SJSA1 (cell line): ENCODE data around the gene ECHDC3. TPM values are rescaled to one million over a fixed set of nuclear protein-coding genes. Genes with fewer than 3 reads are reported as not detected.

Experiments used
- DNase-seq, 2 experiments: peaks; one replicate each; pipeline ENCODE4 v3.0.0-alpha.2; 2015 to 2020; ENCODE audit warnings: low spot score in 2 of 2, low read depth in 1 of 2
- H3K27ac ChIP-seq: fragments of 250-450 bp; sonication (Bioruptor Pico); 2 replicates; pipeline ENCODE4 v1.5.1; 2020; ENCODE audit warnings: mild to moderate bottlenecking, moderate library complexity
- H3K27me3 ChIP-seq: fragments of 250-450 bp; sonication (Bioruptor Pico); replicated peaks from 2 replicates; pipeline ENCODE4 v1.5.1; 2020; ENCODE audit warnings: mild to moderate bottlenecking, moderate library complexity
- H3K36me3 ChIP-seq: fragments of 250-450 bp; sonication (Bioruptor Pico); 2 replicates; pipeline ENCODE4 v1.5.1; 2020; ENCODE audit warnings: mild to moderate bottlenecking
- H3K4me1 ChIP-seq: fragments of 250-450 bp; sonication (Bioruptor Pico); replicated peaks from 2 replicates; pipeline ENCODE4 v1.6.1; 2021; ENCODE audit warnings: mild to moderate bottlenecking
- H3K4me3 ChIP-seq: fragments of 250-450 bp; sonication (Bioruptor Pico); 2 replicates; pipeline ENCODE4 v1.5.1; 2020; ENCODE audit warnings: mild to moderate bottlenecking
- H3K9me3 ChIP-seq: fragments of 250-450 bp; sonication (Bioruptor Pico); replicated peaks from 2 replicates; pipeline ENCODE4 v1.5.1; 2020; ENCODE audit warnings: mild to moderate bottlenecking
- total RNA-seq: library from RNA; depleted of rRNA; stranded (reverse); fragments of >200 nt; shearing (Covaris generic); gene quantifications from 2 replicates; pipeline ENCODE4 v1.2.3, GENCODE V29; 2014; rRNA removed

ECHDC3 gene
- total RNA-seq = 15.3 and 25.7 TPM in 2 replicates

DNA sequence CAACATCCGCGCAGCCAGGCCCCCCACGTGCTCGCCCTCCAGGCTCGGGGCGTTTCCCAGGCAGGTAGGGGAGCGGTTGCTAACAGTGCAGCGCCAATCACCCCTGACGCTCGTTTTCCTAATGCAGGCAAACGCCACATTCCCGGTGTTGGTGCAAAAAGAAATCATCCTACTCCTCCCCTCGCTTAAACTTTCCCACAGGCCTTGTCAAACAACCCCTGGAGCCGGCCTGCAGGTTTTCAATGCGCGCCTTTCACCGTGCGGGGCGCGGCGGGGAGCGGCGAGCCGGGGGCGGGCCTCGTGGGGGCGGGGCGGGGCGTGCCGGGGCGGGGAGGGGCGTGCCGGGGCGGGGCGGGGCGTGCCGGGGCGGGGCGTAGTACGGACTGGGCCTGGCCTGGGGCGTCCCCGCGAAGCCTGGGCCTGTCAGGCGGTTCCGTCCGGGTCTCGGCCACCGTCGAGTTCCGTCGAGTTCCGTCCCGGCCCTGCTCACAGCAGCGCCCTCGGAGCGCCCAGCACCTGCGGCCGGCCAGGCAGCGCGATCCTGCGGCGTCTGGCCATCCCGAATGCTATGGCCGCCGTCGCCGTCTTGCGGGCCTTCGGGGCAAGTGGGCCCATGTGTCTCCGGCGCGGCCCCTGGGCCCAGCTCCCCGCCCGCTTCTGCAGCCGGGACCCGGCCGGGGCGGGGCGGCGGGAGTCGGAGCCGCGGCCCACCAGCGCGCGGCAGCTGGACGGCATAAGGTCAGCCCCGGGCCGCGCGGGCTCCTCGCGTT, at the start of gene ECHDC3:
ECHDC3 (plus strand) TSS at position 374 of the 770 bp plus-strand sequence; CDS start at position 569, 195 bp downstream.
- Histone ChIP-seq H3K27me3 (no peaks in the 10 kb centered on the region), H3K27ac (peak within 1 kb of the TSS; percentile 63), H3K9me3 (no peaks in the 10 kb centered on the region), H3K4me1 (peaks cover 18% of the 10 kb centered on the region), H3K36me3 (peaks cover 18% of the 10 kb centered on the region), H3K4me3 (peak within 1 kb of the TSS; percentile 86)
- peak; percentile 66 to 76 for DNase-seq

- Histone ChIP-seq H3K4me3 (no peak overlapping the region), H3K36me3 (no peaks in the 10 kb centered on the region)
Measured at GRCh38 chr10:11693376-11693775, 48.8 kb upstream of the ECHDC3 start.

DNA sequence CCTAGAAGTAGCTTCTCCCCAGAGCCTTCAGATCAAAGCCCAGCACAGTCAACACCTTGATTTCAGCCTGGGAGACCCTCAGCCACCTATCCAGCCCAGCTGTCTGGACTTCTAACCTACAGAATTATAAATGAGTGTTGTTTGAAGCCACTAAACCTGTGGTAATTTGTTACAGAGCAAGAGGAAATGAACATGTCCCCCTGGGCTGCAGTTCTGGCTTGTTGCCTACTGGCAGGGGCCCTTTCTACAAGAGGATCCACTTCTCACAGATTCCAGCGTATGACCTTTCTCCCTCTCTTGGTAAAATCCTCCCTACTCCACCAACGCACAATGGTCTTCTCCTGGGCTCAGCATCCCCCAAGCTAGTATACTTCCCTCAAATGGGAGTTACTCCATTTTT, 46.4 kb upstream of the ECHDC3 start:
- DNase-seq = no peak
- H3K27ac ChIP-seq = no peak overlapping the region
- H3K4me1 ChIP-seq = no peaks in the 10 kb centered on the region
- no peaks in the 10 kb centered on the region for H3K27me3 ChIP-seq
- H3K9me3 ChIP-seq = no peaks in the 10 kb centered on the region
- H3K4me3 ChIP-seq = no peak overlapping the region
- no peaks in the 10 kb centered on the region for H3K36me3 ChIP-seq

More at GRCh38 chr10:11693376-11693775, 48.8 kb upstream of the ECHDC3 start:
- no peak for DNase-seq
- H3K4me1 ChIP-seq = no peaks in the 10 kb centered on the region
- no peak overlapping the region for H3K27ac ChIP-seq
- H3K27me3 ChIP-seq = no peaks in the 10 kb centered on the region
- no peaks in the 10 kb centered on the region for H3K9me3 ChIP-seq

GRCh38 chr10:11697718-11698527, 44.3 kb upstream of the ECHDC3 start:
- no peaks in the 10 kb centered on the region for H3K36me3 ChIP-seq
- H3K4me1 ChIP-seq = no peaks in the 10 kb centered on the region
- no peak overlapping the region for H3K4me3 ChIP-seq
- no peaks in the 10 kb centered on the region for H3K27me3 ChIP-seq
- no peak overlapping the region for H3K27ac ChIP-seq
- DNase-seq = no peak
- H3K9me3 ChIP-seq = no peaks in the 10 kb centered on the region

DNA sequence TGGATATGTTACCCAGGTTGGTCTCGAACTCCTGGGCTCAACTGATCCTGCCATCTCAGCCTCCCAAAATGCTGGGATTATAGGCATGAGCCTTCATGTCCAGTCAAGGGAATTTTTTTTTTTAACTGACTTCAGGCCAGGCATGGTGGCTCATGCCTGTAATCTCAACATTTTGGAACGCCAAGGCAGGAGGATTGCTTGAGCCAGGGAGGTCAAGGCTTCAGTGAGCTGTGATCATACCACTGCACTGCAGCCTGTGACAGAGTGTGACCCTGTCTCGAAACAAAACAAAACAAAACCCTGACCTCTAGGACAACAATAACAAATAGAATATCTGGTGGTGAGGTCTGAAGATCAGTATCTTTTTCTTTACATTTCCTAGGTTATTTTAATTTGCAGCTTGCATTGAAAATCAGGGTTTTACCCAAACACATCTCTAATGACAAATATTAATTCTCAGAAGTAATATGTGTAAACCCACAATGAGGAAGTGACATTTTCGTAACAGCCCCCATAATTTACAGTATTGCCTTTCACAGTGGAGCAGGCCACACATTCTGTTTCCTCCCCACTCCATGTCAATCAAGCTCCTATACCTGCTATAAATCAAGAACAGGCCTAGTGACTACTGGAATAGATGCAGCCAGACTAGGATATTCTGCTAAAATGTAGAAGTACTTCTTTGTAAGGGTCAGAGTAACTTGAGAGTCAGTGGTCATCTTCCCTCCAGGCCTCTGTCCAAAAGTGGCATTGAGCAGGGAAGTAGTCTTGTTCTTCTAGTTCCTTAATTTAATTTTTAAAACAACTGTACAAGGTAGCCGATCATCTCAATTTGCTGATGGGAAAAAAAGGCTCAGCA, 43.3 kb upstream of the ECHDC3 start:
- Histone ChIP-seq H3K27ac (no peak overlapping the region), H3K4me1 (no peaks in the 10 kb centered on the region)

GRCh38 chr10:11699550-11700097, 42.6 kb upstream of the ECHDC3 start:
- Histone ChIP-seq H3K27me3 (no peaks in the 10 kb centered on the region), H3K4me3 (no peak overlapping the region)

More for the DNA sequence above, 43.3 kb upstream of the ECHDC3 start:
- H3K4me3 ChIP-seq = no peak overlapping the region
- DNase-seq = no peak
- H3K27me3 ChIP-seq = no peaks in the 10 kb centered on the region
- no peaks in the 10 kb centered on the region for H3K9me3 ChIP-seq
- no peaks in the 10 kb centered on the region for H3K36me3 ChIP-seq

GRCh38 chr10:11700539-11700938, 41.6 kb upstream of the ECHDC3 start:
- Histone ChIP-seq H3K4me1 (no peaks in the 10 kb centered on the region), H3K27ac (no peak overlapping the region), H3K36me3 (no peaks in the 10 kb centered on the region), H3K4me3 (no peak overlapping the region), H3K27me3 (no peaks in the 10 kb centered on the region), H3K9me3 (no peaks in the 10 kb centered on the region)
- DNase-seq = no peak

More at GRCh38 chr10:11699550-11700097, 42.6 kb upstream of the ECHDC3 start:
- Histone ChIP-seq H3K9me3 (no peaks in the 10 kb centered on the region), H3K27ac (no peak overlapping the region), H3K4me1 (no peaks in the 10 kb centered on the region), H3K36me3 (no peaks in the 10 kb centered on the region)
- DNase-seq = no peak

GRCh38 chr10:11701451-11702095, 40.6 kb upstream of the ECHDC3 start:
- no peaks in the 10 kb centered on the region for H3K9me3 ChIP-seq
- no peaks in the 10 kb centered on the region for H3K36me3 ChIP-seq
- no peak overlapping the region for H3K4me3 ChIP-seq
- H3K27me3 ChIP-seq = no peaks in the 10 kb centered on the region
- H3K27ac ChIP-seq = no peak overlapping the region
- DNase-seq = no peak
- no peaks in the 10 kb centered on the region for H3K4me1 ChIP-seq

- no peak overlapping the region for H3K27ac ChIP-seq
- no peaks in the 10 kb centered on the region for H3K4me1 ChIP-seq
Measured at GRCh38 chr10:11702264-11702663, 39.9 kb upstream of the ECHDC3 start.

GRCh38 chr10:11704092-11704491, 38.1 kb upstream of the ECHDC3 start:
- Histone ChIP-seq H3K27me3 (no peaks in the 10 kb centered on the region), H3K4me3 (no peak overlapping the region), H3K27ac (no peak overlapping the region), H3K36me3 (no peaks in the 10 kb centered on the region), H3K4me1 (no peaks in the 10 kb centered on the region), H3K9me3 (no peaks in the 10 kb centered on the region)
- no peak for DNase-seq

More at GRCh38 chr10:11702264-11702663, 39.9 kb upstream of the ECHDC3 start:
- no peak for DNase-seq
- no peak overlapping the region for H3K4me3 ChIP-seq
- no peaks in the 10 kb centered on the region for H3K27me3 ChIP-seq
- H3K36me3 ChIP-seq = no peaks in the 10 kb centered on the region
- no peaks in the 10 kb centered on the region for H3K9me3 ChIP-seq

- Histone ChIP-seq H3K4me1 (no peaks in the 10 kb centered on the region), H3K36me3 (no peaks in the 10 kb centered on the region), H3K27ac (no peak overlapping the region), H3K27me3 (0 out of 2 replicates have a peak, but pooled peaks cover 2% of the 10 kb centered on the region), H3K4me3 (no peak overlapping the region), H3K9me3 (no peaks in the 10 kb centered on the region)
- no peak for DNase-seq
Measured at GRCh38 chr10:11705722-11706121, 36.5 kb upstream of the ECHDC3 start.

- DNase-seq = no peak
- Histone ChIP-seq H3K27me3 (0 out of 2 replicates have a peak, but pooled peaks cover 4% of the 10 kb centered on the region), H3K27ac (no peak overlapping the region), H3K4me3 (no peak overlapping the region), H3K9me3 (no peaks in the 10 kb centered on the region), H3K36me3 (no peaks in the 10 kb centered on the region), H3K4me1 (no peaks in the 10 kb centered on the region)
Measured at GRCh38 chr10:11706895-11707567, 35.2 kb upstream of the ECHDC3 start.
